ENCODE measurements around the gene ZBTB7C.

DNA sequence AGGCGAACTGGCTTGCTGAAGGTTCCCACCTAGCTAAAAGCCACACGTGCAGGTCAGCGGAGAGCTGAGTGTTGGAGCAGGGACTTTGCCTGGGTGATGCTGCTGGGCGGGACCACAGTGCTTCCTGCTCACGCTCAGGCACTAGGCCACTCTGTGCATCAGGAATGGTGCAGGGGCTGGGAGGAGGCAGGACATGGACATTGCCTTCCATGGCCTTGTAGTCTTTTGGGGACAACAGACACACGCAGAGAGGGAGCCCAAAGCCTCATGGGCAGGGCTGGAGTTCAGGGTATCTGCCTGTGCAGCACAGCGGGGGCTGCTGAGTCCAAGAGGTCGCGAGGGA lies 207.2 kb downstream of the ZBTB7C start:
- TF ChIP-seq, protein P1, sequence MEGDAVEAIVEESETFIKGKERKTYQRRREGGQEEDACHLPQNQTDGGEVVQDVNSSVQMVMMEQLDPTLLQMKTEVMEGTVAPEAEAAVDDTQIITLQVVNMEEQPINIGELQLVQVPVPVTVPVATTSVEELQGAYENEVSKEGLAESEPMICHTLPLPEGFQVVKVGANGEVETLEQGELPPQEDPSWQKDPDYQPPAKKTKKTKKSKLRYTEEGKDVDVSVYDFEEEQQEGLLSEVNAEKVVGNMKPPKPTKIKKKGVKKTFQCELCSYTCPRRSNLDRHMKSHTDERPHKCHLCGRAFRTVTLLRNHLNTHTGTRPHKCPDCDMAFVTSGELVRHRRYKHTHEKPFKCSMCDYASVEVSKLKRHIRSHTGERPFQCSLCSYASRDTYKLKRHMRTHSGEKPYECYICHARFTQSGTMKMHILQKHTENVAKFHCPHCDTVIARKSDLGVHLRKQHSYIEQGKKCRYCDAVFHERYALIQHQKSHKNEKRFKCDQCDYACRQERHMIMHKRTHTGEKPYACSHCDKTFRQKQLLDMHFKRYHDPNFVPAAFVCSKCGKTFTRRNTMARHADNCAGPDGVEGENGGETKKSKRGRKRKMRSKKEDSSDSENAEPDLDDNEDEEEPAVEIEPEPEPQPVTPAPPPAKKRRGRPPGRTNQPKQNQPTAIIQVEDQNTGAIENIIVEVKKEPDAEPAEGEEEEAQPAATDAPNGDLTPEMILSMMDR (conservative IDR thresholded peaks at IDR 0.05 in 1 of 2, IDR thresholded peaks at IDR 0.05 in 1 of 2; ENCODE audit: extremely low read depth in 1 of 2, insufficient read depth in 1 of 2, low read depth in 1 of 2, low read length in 2 of 2): no peak
- no peak for TF ChIP-seq EZH2 (IDR thresholded peaks at IDR 0.05; ENCODE audit: borderline replicate concordance, low read length)

Data from mammary epithelial cell (primary cell).